IMR-90 (cell line): ENCODE results near the gene PET117. TPM values are rescaled to one million over a fixed set of nuclear protein-coding genes. Genes with fewer than 3 reads are reported as not detected.

Experiments used
- ATAC-seq: fragments of 200-7000 bp; cut with Tn5 transposase; 2 replicates; pipeline ENCODE4 v1.9.1; 2020; ENCODE audit warnings: low read depth, mild to moderate bottlenecking, moderate library complexity
- BruUV-seq: library from RNA; stranded (reverse); fragments of 400-500 nt; replicated peaks from 2 replicates; lab custom pipeline; 2021; lab: Mats Ljungman, UMichigan
- CTCF ChIA-PET: fragments of 300-600 bp; formaldehyde crosslinking; extraction: SDS; loops from one replicate; lab custom pipeline; 2021; ENCODE audit warnings: antibody characterized with exemption; lab: Yijun Ruan, JAX
- POLR2A ChIA-PET: fragments of 300-600 bp; sonication (Branson Sonifier 250); formaldehyde crosslinking; loops from one replicate; lab custom pipeline; 2022; ENCODE audit warnings: antibody characterized with exemption; ENCODE audit not compliant: unreplicated experiment; lab: Charles Lee
- DNase-seq: peaks from one replicate; pipeline ENCODE4 v3.0.0; 2013
- H2AFZ ChIP-seq: replicated peaks from 2 replicates; pipeline ENCODE3; 2013; ENCODE audit warnings: low read length, mild to moderate bottlenecking; ENCODE audit not compliant: poor library complexity
- H2AK5ac ChIP-seq: 2 replicates; pipeline ENCODE4 v1.6.1; 2013; ENCODE audit warnings: low read depth, low read length, inconsistent platforms
- H2AK9ac ChIP-seq: replicated peaks from 2 replicates; pipeline ENCODE3; 2013; ENCODE audit warnings: mild to moderate bottlenecking, low read depth, low read length, moderate library complexity; ENCODE audit not compliant: poor library complexity
- H2BK120ac ChIP-seq: 2 replicates; pipeline ENCODE4 v1.6.1; 2013; ENCODE audit warnings: low read depth, low read length, inconsistent platforms
- H2BK15ac ChIP-seq: 3 replicates; pipeline ENCODE4 v1.6.1; 2013; ENCODE audit warnings: low read depth, low read length, inconsistent platforms
- H2BK20ac ChIP-seq: 2 replicates; pipeline ENCODE4 v1.6.1; 2013; ENCODE audit warnings: low read depth, mild to moderate bottlenecking, inconsistent platforms, low read length, moderate library complexity
- H2BK5ac ChIP-seq: 2 replicates; pipeline ENCODE4 v1.6.1; 2013; ENCODE audit warnings: mild to moderate bottlenecking, low read depth, low read length, inconsistent platforms; ENCODE audit not compliant: poor library complexity, severe bottlenecking
- H3K14ac ChIP-seq: replicated peaks from 2 replicates; pipeline ENCODE4 v1.6.1; 2013; ENCODE audit warnings: low read depth, low read length, inconsistent platforms
- H3K18ac ChIP-seq: 2 replicates; pipeline ENCODE4 v1.6.1; 2013; ENCODE audit warnings: low read depth, low read length, control low read depth
- H3K23ac ChIP-seq: 2 replicates; pipeline ENCODE4 v1.6.1; 2013; ENCODE audit warnings: low read depth, low read length, inconsistent platforms
- H3K27ac ChIP-seq: 2 replicates; pipeline ENCODE4 v1.5.1; 2013; ENCODE audit warnings: mild to moderate bottlenecking, control low read depth, low read length; ENCODE audit not compliant: insufficient read depth
- H3K27me3 ChIP-seq: 2 replicates; pipeline ENCODE4 v1.6.1; 2013; ENCODE audit warnings: low read length; ENCODE audit not compliant: control insufficient read depth, insufficient read depth
- H3K36me3 ChIP-seq: 2 replicates; pipeline ENCODE4 v1.6.1; 2013; ENCODE audit warnings: low read length, mixed read lengths; ENCODE audit not compliant: control insufficient read depth, insufficient read depth
- H3K4ac ChIP-seq: 2 replicates; pipeline ENCODE4 v1.6.1; 2013; ENCODE audit warnings: low read depth, low read length, inconsistent platforms
- H3K4me1 ChIP-seq: 2 replicates; pipeline ENCODE4 v1.6.1; 2013; ENCODE audit warnings: low read length, mixed read lengths; ENCODE audit not compliant: control insufficient read depth, insufficient read depth
- H3K4me2 ChIP-seq: 2 replicates; pipeline ENCODE4 v1.6.1; 2013; ENCODE audit warnings: low read depth, mild to moderate bottlenecking, control low read depth, low read length, moderate library complexity
- H3K4me3 ChIP-seq: 2 replicates; pipeline ENCODE4 v1.5.1; 2013; ENCODE audit warnings: low read depth, mild to moderate bottlenecking, control low read depth, low read length, moderate library complexity; ENCODE audit not compliant: insufficient read depth
- H3K56ac ChIP-seq: 2 replicates; pipeline ENCODE4 v1.6.1; 2013; ENCODE audit warnings: low read length, inconsistent platforms; ENCODE audit not compliant: insufficient read depth; ENCODE audit errors: extremely low read depth
- H3K79me1 ChIP-seq, 2 experiments: 2 replicates each; pipeline ENCODE4 v1.6.1; 2013; ENCODE audit warnings: low read length in 2 of 2, inconsistent platforms in 1 of 2, low read depth in 1 of 2
- H3K9ac ChIP-seq: 2 replicates; pipeline ENCODE4 v1.6.1; 2013; ENCODE audit warnings: low read depth, low read length, control low read depth
- H3K9me1 ChIP-seq: 2 replicates; pipeline ENCODE4 v1.6.1; 2013; ENCODE audit warnings: low read length, inconsistent platforms; ENCODE audit not compliant: insufficient read depth
- H3K9me3 ChIP-seq: 2 replicates; pipeline ENCODE4 v1.6.1; 2013; ENCODE audit warnings: low read length; ENCODE audit not compliant: control insufficient read depth, insufficient read depth
- H4K20me1 ChIP-seq: 2 replicates; pipeline ENCODE4 v1.6.1; 2013; ENCODE audit warnings: low read length, inconsistent platforms; ENCODE audit not compliant: insufficient read depth
- H4K5ac ChIP-seq: 2 replicates; pipeline ENCODE4 v1.6.1; 2013; ENCODE audit warnings: mild to moderate bottlenecking, low read depth, low read length, control low read depth
- H4K8ac ChIP-seq, 2 experiments: 2 replicates each; pipeline ENCODE4 v1.6.1; 2013; ENCODE audit warnings: low read depth in 2 of 2, low read length in 2 of 2, control low read depth in 1 of 2, inconsistent platforms in 1 of 2
- H4K91ac ChIP-seq: 2 replicates; pipeline ENCODE4 v1.6.1; 2013; ENCODE audit warnings: low read depth, low read length, inconsistent platforms; ENCODE audit not compliant: insufficient read depth
- BHLHE40 ChIP-seq: fragments of 150-350 bp; IDR thresholded peaks from 2 replicates; pipeline ENCODE4 v1.6.1; 2016; ENCODE audit warnings: mild to moderate bottlenecking, low read depth, low read length
- CEBPB ChIP-seq: IDR thresholded peaks from 2 replicates; pipeline ENCODE4 v1.6.1; 2012; ENCODE audit warnings: low read depth, low read length, improper control_type of control experiment
- CHD1 ChIP-seq: IDR thresholded peaks from 2 replicates; pipeline ENCODE4 v1.6.1; 2012; ENCODE audit warnings: low read depth, low read length, improper control_type of control experiment
- CTCF ChIP-seq: conservative IDR thresholded peaks from 2 replicates; pipeline ENCODE4 v1.5.1; 2012; ENCODE audit warnings: mild to moderate bottlenecking, low read depth, low read length, improper control_type of control experiment
- ELK1 ChIP-seq: fragments of 150-350 bp; IDR thresholded peaks from 2 replicates; pipeline ENCODE4 v1.6.1; 2016; ENCODE audit warnings: low read depth, mild to moderate bottlenecking, low read length, moderate library complexity, borderline replicate concordance
- FOS ChIP-seq: fragments of 150-350 bp; IDR thresholded peaks from 2 replicates; pipeline ENCODE4 v1.6.1; 2016; ENCODE audit warnings: low read depth, low read length
- MAFK ChIP-seq: IDR thresholded peaks from 2 replicates; pipeline ENCODE4 v1.6.1; 2012; ENCODE audit warnings: low read depth, low read length, improper control_type of control experiment
- MAZ ChIP-seq: IDR thresholded peaks from 2 replicates; pipeline ENCODE4 v1.6.1; 2012; ENCODE audit warnings: low read depth, mild to moderate bottlenecking, low read length, improper control_type of control experiment, moderate library complexity, borderline replicate concordance
- NFE2L2 ChIP-seq: fragments of 150-350 bp; IDR thresholded peaks from 2 replicates; pipeline ENCODE4 v1.6.1; 2016; ENCODE audit warnings: low read depth, mild to moderate bottlenecking, low read length
- POLR2A ChIP-seq: IDR thresholded peaks from 2 replicates; pipeline ENCODE4 v1.6.1; 2012; ENCODE audit warnings: mild to moderate bottlenecking, low read depth, low read length
- RAD21 ChIP-seq: IDR thresholded peaks from 2 replicates; pipeline ENCODE4 v1.6.1; 2012; ENCODE audit warnings: low read length, improper control_type of control experiment
- RCOR1 ChIP-seq: IDR thresholded peaks from 2 replicates; pipeline ENCODE4 v1.6.1; 2012; ENCODE audit warnings: mild to moderate bottlenecking, low read length, improper control_type of control experiment; ENCODE audit not compliant: insufficient replicate concordance
- RFX5 ChIP-seq: IDR thresholded peaks from 2 replicates; pipeline ENCODE4 v1.8.0; 2012; ENCODE audit warnings: low read depth, mild to moderate bottlenecking, low read length, moderate library complexity
- SMC3 ChIP-seq: fragments of 150-350 bp; IDR thresholded peaks from 2 replicates; pipeline ENCODE4 v1.6.1; 2016; ENCODE audit warnings: low read depth, mild to moderate bottlenecking, antibody characterized with exemption, low read length, moderate library complexity
- WGBS, 2 experiments: methylation state at CpG; one replicate each; pipeline versions ENCODE4 v1.1.5 to v1.1.7; 2013; ENCODE audit warnings: missing lambda C conversion rate in 2 of 2; ENCODE audit not compliant: insufficient read length in 1 of 2; ENCODE audit errors: extremely low coverage in 2 of 2; 5-methylcytosine and 5-hydroxymethylcytosine counted together
- dilution Hi-C: fragments of 300-500 bp; cut with HindIII; formaldehyde crosslinking; loops from one replicate; pipeline ENCODE4 v1.14.3; 2018; ENCODE audit warnings: low sequenced_read_pairs; ENCODE audit not compliant: unreplicated experiment
- in situ Hi-C: fragments of 300-500 bp; cut with MboI; formaldehyde crosslinking; loops from 3 replicates; pipeline ENCODE4 v1.14.3; 2019; ENCODE audit warnings: low sequenced_read_pairs, inconsistent platforms, mixed read lengths
- intact Hi-C: fragments of 100-400 bp; cut with micrococcal nuclease; formaldehyde crosslinking; loops from 2 replicates; pipeline ENCODE4 v1.10.0; 2022
- polyA plus RNA-seq, 3 experiments: library from polyadenylated mRNA; depleted of rRNA; stranded (reverse); fragments of >200 nt; gene quantifications; 2 replicates each; pipeline ENCODE4 v1.2.3, GENCODE V29; 2012; ENCODE audit warnings: low replicate concordance in 1 of 3
- total RNA-seq: library from RNA; depleted of rRNA; stranded (reverse); fragments of >200 nt; gene quantifications from 2 replicates; pipeline ENCODE4 v1.2.3, GENCODE V29; 2012
- TF ChIP-seq, protein P1 (sequence below): fragments of 150-350 bp; IDR thresholded peaks from 2 replicates; pipeline ENCODE4 v1.6.1; 2017; ENCODE audit warnings: mild to moderate bottlenecking, antibody characterized with exemption, low read length, low read depth

PET117 gene
- total and polyA plus RNA-seq, 2 of the 4 experiments (the other 2 are of a cell fraction), result 3.9 to 8.3 TPM

DNA sequence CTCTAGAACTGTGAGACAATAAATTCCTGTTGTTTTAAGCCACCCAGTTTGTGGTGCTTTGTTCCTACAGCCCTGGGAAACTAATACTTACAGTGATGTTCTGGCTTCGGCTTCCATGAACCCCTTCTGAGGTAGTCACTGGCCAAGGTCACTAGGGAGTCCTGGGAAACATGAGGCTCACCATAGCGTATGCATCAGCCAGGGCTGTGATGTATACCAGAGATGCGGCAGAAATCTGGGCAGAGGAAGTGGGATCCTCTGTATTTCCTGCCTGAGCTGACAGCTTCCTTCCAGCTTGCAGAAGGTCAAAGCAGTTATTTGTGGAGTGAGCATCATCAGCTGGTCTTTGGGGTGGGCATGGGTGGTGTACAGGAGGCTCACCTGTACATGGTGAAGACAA lies 27.9 kb downstream of the PET117 start:
- Histone ChIP-seq H3K18ac (no peak overlapping the region), H3K4me1 (no peaks in the 10 kb centered on the region), H3K9me1 (0 out of 2 replicates have a peak, but pooled peaks cover 8% of the 10 kb centered on the region), H3K27me3 (no peaks in the 10 kb centered on the region), H3K56ac (no peak overlapping the region), H3K79me1 (peaks cover 4 to 14% of the 10 kb centered on the region in 2 experiments; a peak in 3 of 4 replicates), H3K36me3 (peaks cover 19% of the 10 kb centered on the region), H2BK5ac (no peak overlapping the region), H4K91ac (no peak overlapping the region), H4K20me1 (peaks cover 2% of the 10 kb centered on the region; the same call in 1 of the 2 replicates), H3K23ac (no peak overlapping the region), H3K4ac (no peak overlapping the region), H3K27ac (no peak overlapping the region), H2BK120ac (no peak overlapping the region), H3K4me3 (no peak overlapping the region), H2AK5ac (no peak overlapping the region), H4K5ac (no peak overlapping the region), H2AK9ac (peak overlapping the region; percentile 24), H4K8ac (no peak overlapping the region), H2AFZ (peak overlapping the region; percentile 33), H3K14ac (no peak overlapping the region), H3K4me2 (no peak overlapping the region), H3K9ac (no peak overlapping the region), H2BK15ac (no peak overlapping the region), H3K9me3 (no peaks in the 10 kb centered on the region), H2BK20ac (no peak overlapping the region)
- WGBS, 2 experiments, result 85% methylated on average over 3 of the region's 3 CpGs; no CpG with 5 or more reads in 1 of the 2 experiments
- dilution Hi-C loops, result no loop called here
- ATAC-seq (no peak), DNase-seq (peak; percentile 12)
- BruUV-seq, result no TSS peak
- in situ Hi-C loops, result no loop called here
- ChIA-PET POLR2A (no interaction called here), CTCF (no interaction called here)
- TF ChIP-seq, protein P1, sequence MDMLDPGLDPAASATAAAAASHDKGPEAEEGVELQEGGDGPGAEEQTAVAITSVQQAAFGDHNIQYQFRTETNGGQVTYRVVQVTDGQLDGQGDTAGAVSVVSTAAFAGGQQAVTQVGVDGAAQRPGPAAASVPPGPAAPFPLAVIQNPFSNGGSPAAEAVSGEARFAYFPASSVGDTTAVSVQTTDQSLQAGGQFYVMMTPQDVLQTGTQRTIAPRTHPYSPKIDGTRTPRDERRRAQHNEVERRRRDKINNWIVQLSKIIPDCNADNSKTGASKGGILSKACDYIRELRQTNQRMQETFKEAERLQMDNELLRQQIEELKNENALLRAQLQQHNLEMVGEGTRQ, result no peak
- TF ChIP-seq RAD21 (no peak), BHLHE40 (no peak), NFE2L2 (no peak), RFX5 (no peak), POLR2A (no peak), SMC3 (no peak), MAZ (no peak), FOS (no peak), MAFK (no peak), CEBPB (no peak), ELK1 (no peak), CTCF (no peak), RCOR1 (no peak), CHD1 (no peak)
- intact Hi-C loops, result no loop called here
